Brain pericyte (primary cell): ENCODE results near the gene F11R.
"Not testable (repeated sequence)": the region's sequence is repeated elsewhere in the genome, so short reads cannot be mapped to it uniquely, and the experiment has no call there.

Source experiments
- DNase-seq: peaks from one replicate; pipeline ENCODE4 v3.0.0-alpha.2; 2012; ENCODE audit warnings: low read depth, low spot score

F11R gene

GRCh38 chr1:161013131-161013487 lies 7.8 kb downstream of the F11R start:
- no peak for DNase-seq

- DNase-seq, result no peak
Observed at GRCh38 chr1:161012420-161012819, 8.5 kb downstream of the F11R start.

GRCh38 chr1:161009602-161010211 lies 11.2 kb downstream of the F11R start:
- DNase-seq, result no peak

- DNase-seq, result no peak
Observed at GRCh38 chr1:161008869-161009510, 12.0 kb downstream of the F11R start.

GRCh38 chr1:161007369-161007768 lies 13.6 kb downstream of the F11R start:
- DNase-seq, result no peak

GRCh38 chr1:161006563-161006962 lies 14.4 kb downstream of the F11R start:
- no peak for DNase-seq

GRCh38 chr1:161001525-161001924 lies 19.4 kb downstream of the F11R start:
- no peak for DNase-seq

GRCh38 chr1:161000736-161001480 lies 20.0 kb downstream of the F11R start:
- no peak for DNase-seq

- DNase-seq, result no peak
Observed at GRCh38 chr1:160999376-160999775, 21.6 kb downstream of the F11R start.

- no peak for DNase-seq
Observed at GRCh38 chr1:160997323-160998038, 23.5 kb downstream of the F11R start.

- DNase-seq, result no peak
Observed at GRCh38 chr1:160996178-160996577, 24.8 kb downstream of the F11R start.

- no peak for DNase-seq
Observed at GRCh38 chr1:160993544-160994193, 27.3 kb downstream of the F11R start.

GRCh38 chr1:160992036-160992435 lies 28.9 kb downstream of the F11R start:
- not testable (repeated sequence) for DNase-seq

- DNase-seq, result no peak
Observed at GRCh38 chr1:160987359-160988050, 33.4 kb downstream of the F11R start.

- DNase-seq, result no peak
Observed at GRCh38 chr1:160985723-160986122, 35.2 kb downstream of the F11R start.

GRCh38 chr1:160981584-160982411 lies 39.2 kb downstream of the F11R start:
- no peak for DNase-seq

GRCh38 chr1:160979286-160979685 lies 41.7 kb downstream of the F11R start:
- DNase-seq, result no peak

- DNase-seq, result no peak
Observed at GRCh38 chr1:160978510-160978927, 42.4 kb downstream of the F11R start.

GRCh38 chr1:160975026-160975425 lies 45.9 kb downstream of the F11R start:
- no peak for DNase-seq

- no peak for DNase-seq
Observed at GRCh38 chr1:160973491-160973890, 47.5 kb downstream of the F11R start.
